Stomach (tissue), 9 donors: Measurements from ENCODE around the gene MRPL57. TPM values are rescaled to one million over a fixed set of nuclear protein-coding genes. Genes with fewer than 3 reads are reported as not detected.

Experiments used
- DNase-seq, 2 donors: peaks; one replicate each; pipeline versions ENCODE4 v3.0.0 to v3.0.0-alpha.2; 2013 to 2019
- H3K27ac ChIP-seq, 5 donors: fragments of 200-600 bp in 4 of 5; sonication (generic) in 4 of 5; one replicate each; pipeline ENCODE4 v1.5.1; 2013 to 2019; ENCODE audit warnings: mild to moderate bottlenecking in 1 of 5, moderate library complexity in 1 of 5
- H3K27me3 ChIP-seq, 3 donors: fragments of 200-600 bp; sonication (generic); one replicate each; pipeline ENCODE4 v1.5.1; 2017 to 2019; ENCODE audit warnings: mixed run types in 1 of 3
- H3K36me3 ChIP-seq, 4 donors: fragments of 200-600 bp; sonication (generic); 1 replicate in 3 of 4; 2 replicates in 1 of 4; pipeline ENCODE4 v1.5.1; 2016 to 2019
- H3K4me1 ChIP-seq, 4 donors: fragments of 200-600 bp; sonication (generic); one replicate each; pipeline ENCODE4 v1.5.1; 2016 to 2019
- H3K4me3 ChIP-seq, 4 donors: fragments of 200-600 bp; sonication (generic) in 3 of 4; one replicate each; pipeline ENCODE4 v1.5.1; 2016 to 2019; ENCODE audit warnings: mild to moderate bottlenecking in 1 of 4
- H3K9me3 ChIP-seq, 4 donors: fragments of 200-600 bp; sonication (generic); one replicate each; pipeline ENCODE4 v1.5.1; 2016 to 2019
- CTCF ChIP-seq, 7 experiments: fragments of 450-650 bp in 4 of 7; fragments of 200-600 bp in 3 of 7; sonication (generic) in 3 of 7; IDR thresholded peaks; one replicate each; pipeline ENCODE4 v1.5.1; 2016 to 2019; ENCODE audit warnings: antibody characterized with exemption in 7 of 7, control low read depth in 2 of 7, mild to moderate bottlenecking in 1 of 7
- EP300 ChIP-seq: sonication (generic); formaldehyde crosslinking; IDR thresholded peaks from one replicate; pipeline ENCODE4 v1.6.1; 2017; ENCODE audit warnings: antibody characterized with exemption
- POLR2A ChIP-seq, 4 donors: fragments of 450-650 bp; IDR thresholded peaks; one replicate each; pipeline ENCODE4 v1.6.1; 2016; ENCODE audit warnings: antibody characterized with exemption in 4 of 4, control low read depth in 2 of 4, mild to moderate bottlenecking in 1 of 4, moderate library complexity in 1 of 4
- POLR2AphosphoS5 ChIP-seq, 3 donors: sonication (generic); formaldehyde crosslinking; IDR thresholded peaks; one replicate each; pipeline ENCODE4 v1.6.1; 2016; ENCODE audit warnings: antibody characterized with exemption in 3 of 3
- WGBS, 5 donors: extraction: QIAGEN DNeasy Blood & Tissue Kit in 3 of 5; methylation state at CpG; one replicate each; pipeline versions ENCODE4 v1.1.5 to v1.1.7; 2013 to 2018; 5-methylcytosine and 5-hydroxymethylcytosine counted together
- intact Hi-C: fragments of 100-400 bp; cut with DNase I; formaldehyde crosslinking; loops from one replicate; pipeline ENCODE4 v1.15.1; 2023; ENCODE audit warnings: low total_unique reads
- polyA plus RNA-seq, 3 donors: library from polyadenylated mRNA; stranded (reverse); fragments of 200-250 nt; gene quantifications; one replicate each; pipeline ENCODE4 v1.2.3, GENCODE V29; 2013
- total RNA-seq, 5 donors: library from RNA; depleted of rRNA; stranded (reverse); fragments of >200 nt; gene quantifications; one replicate each; pipeline versions ENCODE4 v1.1.0 to v1.2.3, GENCODE V29; 2014 to 2016
- donor health status: healthy with polysubstance abuse.
- donor health status: Bipolar disorder and iron deficiency.
- donor health status: healthy.

The MRPL57 gene
- total and polyA plus RNA-seq, 8 donors = 13.8 to 83.0 (median 26.6) TPM

GRCh38 chr13:21142766-21143165 is 33.7 kb upstream of the MRPL57 start:
- TF ChIP-seq CTCF (IDR thresholded peaks at IDR 0.05) = no peak
- no peak for TF ChIP-seq POLR2A (IDR thresholded peaks at IDR 0.05)
- TF ChIP-seq POLR2AphosphoS5 (IDR thresholded peaks at IDR 0.05) = no peak
- no peak for TF ChIP-seq EP300
- no peaks in the 10 kb centered on the region for H3K9me3 ChIP-seq
- no peak overlapping the region for H3K27ac ChIP-seq
- intact Hi-C loops = no loop called here
- H3K36me3 ChIP-seq = peaks cover 11 to 51% (median 46%) of the 10 kb centered on the region in 4 donors
- 93 to 97% (median 95%) methylated on average over 3 of the region's 3 CpGs for WGBS, 5 donors
- no peak for DNase-seq
- H3K4me3 ChIP-seq = peak overlapping the region in 2 of 4 donors; percentile 74 to 98
- peaks cover 25 to 64% (median 51%) of the 10 kb centered on the region in 4 donors for H3K4me1 ChIP-seq
- no peaks in the 10 kb centered on the region for H3K27me3 ChIP-seq

- H3K36me3 ChIP-seq = peaks cover 12 to 59% (median 51%) of the 10 kb centered on the region in 4 donors
- no peaks in the 10 kb centered on the region for H3K9me3 ChIP-seq
- intact Hi-C loops = no loop called here
- WGBS, 5 donors = 72 to 93% (median 80%) methylated on average over 3 to 4 of the region's 4 CpGs
- TF ChIP-seq CTCF (IDR thresholded peaks at IDR 0.05) (no peak), POLR2A (IDR thresholded peaks at IDR 0.05) (no peak), POLR2AphosphoS5 (IDR thresholded peaks at IDR 0.05) (no peak), EP300 (no peak)
- no peak overlapping the region for H3K4me3 ChIP-seq
- no peak for DNase-seq
- H3K27ac ChIP-seq = no peak overlapping the region
- peaks cover 6 to 35% (median 24%) of the 10 kb centered on the region in 4 donors for H3K4me1 ChIP-seq
- no peaks in the 10 kb centered on the region for H3K27me3 ChIP-seq
These were observed 28.6 kb upstream of the MRPL57 start for GRCh38 chr13:21147827-21148226.

- peaks cover 12 to 50% (median 43%) of the 10 kb centered on the region in 4 donors for H3K36me3 ChIP-seq
- no peak for DNase-seq
- intact Hi-C loops = no loop called here
- H3K27me3 ChIP-seq = no peaks in the 10 kb centered on the region
- H3K27ac ChIP-seq = no peak overlapping the region
- H3K4me1 ChIP-seq = peaks cover 0 to 26% (median 15%) of the 10 kb centered on the region in 4 donors
- WGBS, 5 donors = 64 to 74% (median 70%) methylated on average over 5 of the region's 5 CpGs
- no peak for TF ChIP-seq POLR2AphosphoS5 (IDR thresholded peaks at IDR 0.05)
- no peak for TF ChIP-seq POLR2A (IDR thresholded peaks at IDR 0.05)
- TF ChIP-seq CTCF (IDR thresholded peaks at IDR 0.05) = no peak
- TF ChIP-seq EP300 = no peak
- H3K4me3 ChIP-seq = no peak overlapping the region
- H3K9me3 ChIP-seq = no peaks in the 10 kb centered on the region
These were observed 27.8 kb upstream of the MRPL57 start for GRCh38 chr13:21148557-21149258.

GRCh38 chr13:21149568-21149967 is 26.9 kb upstream of the MRPL57 start:
- Histone ChIP-seq H3K36me3 (peaks cover 12 to 49% (median 43%) of the 10 kb centered on the region in 4 donors), H3K9me3 (no peaks in the 10 kb centered on the region), H3K4me3 (no peak overlapping the region), H3K4me1 (peaks cover 0 to 18% (median 11%) of the 10 kb centered on the region in 4 donors), H3K27me3 (no peaks in the 10 kb centered on the region), H3K27ac (no peak overlapping the region)
- no peak for DNase-seq
- WGBS, 5 donors = 44 to 81% (median 63%) methylated on average over 1 of the region's 1 CpG
- intact Hi-C loops = no loop called here
- no peak for TF ChIP-seq POLR2AphosphoS5 (IDR thresholded peaks at IDR 0.05)
- no peak for TF ChIP-seq EP300
- TF ChIP-seq POLR2A (IDR thresholded peaks at IDR 0.05) = no peak
- no peak for TF ChIP-seq CTCF (IDR thresholded peaks at IDR 0.05)
